Measurements from ENCODE around the gene TBC1D17.

TBC1D17 gene

DNA sequence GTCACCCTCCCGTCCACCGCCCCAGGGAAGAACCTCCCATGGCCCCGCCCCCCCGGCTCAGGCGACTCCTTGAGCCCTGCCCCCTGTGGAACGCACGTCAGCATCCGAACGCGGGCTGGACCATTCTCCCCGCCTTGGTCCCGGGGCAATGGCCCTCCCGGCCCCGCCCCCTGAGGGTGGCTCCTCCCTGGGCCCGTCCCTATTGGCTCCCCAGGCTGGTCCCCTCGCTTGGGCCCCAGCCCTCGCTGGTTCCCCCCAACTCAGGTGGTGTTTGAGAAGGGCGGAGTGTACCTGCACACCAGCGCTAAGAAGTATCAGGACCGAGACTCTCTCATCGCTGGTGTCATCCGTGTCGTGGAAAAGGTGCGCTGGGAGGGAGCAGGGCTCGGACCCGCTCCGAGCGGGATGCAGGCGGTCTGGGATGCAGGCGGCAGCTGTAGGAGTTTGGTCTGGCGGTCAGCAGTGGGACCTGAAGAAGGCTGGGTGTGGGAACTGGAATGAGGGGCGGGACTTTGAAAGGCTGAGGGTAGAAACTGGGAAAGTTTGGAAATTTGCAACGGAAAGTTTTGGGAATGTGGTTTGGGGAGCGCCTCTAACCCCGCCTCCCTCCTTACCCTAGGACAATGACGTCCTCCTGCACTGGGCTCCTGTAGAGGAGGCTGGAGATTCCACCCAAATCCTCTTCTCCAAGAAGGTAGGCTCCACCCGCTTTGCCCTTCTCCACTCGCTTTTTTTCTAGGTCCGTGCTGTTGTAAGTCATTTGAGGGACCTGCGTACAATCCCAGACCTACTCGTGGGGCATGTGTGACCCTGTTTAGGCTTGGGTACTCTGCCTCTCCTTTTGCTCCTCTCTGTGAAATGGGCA is 609 bp downstream of the TBC1D17 start:
- DNase-seq (ENCODE audit: low spot score), result peak; percentile 98

- DNase-seq (ENCODE audit: low spot score), result no peak
These were observed 1.2 kb downstream of the TBC1D17 start for GRCh38 chr19:49878744-49879070.

- no peak for DNase-seq (ENCODE audit: low spot score)
These were observed 1.9 kb downstream of the TBC1D17 start for GRCh38 chr19:49879243-49879963.

DNA sequence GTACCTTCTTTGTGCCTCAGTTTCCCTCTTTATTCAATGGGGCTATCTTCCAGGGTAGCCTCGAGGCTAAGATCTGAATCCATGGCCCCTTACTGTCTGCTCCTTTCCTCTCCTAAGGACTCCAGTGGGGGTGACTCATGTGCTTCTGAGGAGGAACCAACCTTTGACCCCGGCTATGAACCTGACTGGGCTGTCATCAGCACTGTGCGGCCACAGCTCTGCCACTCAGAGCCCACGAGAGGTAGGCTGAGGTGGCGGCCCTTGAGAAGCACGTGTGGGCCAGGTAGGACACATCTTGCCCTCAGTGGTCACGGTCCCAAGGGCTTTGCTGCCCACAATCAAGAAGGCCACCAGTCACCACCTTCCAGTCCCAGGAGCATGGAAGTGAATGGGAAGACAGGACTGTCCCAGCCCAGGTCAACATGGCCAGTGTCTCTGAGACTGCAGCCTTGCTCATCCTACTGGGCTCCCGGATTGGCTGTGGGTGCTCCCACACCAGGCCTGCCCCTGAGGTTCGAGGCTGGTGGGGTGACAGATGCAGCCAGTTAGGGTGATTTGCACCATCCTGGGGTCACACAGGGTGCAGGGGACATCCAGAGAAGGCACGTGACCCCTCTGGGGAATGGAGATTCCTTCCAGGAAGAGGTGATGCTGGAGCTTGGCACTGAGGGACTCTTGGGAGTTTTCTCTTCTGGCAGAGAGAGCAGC is 2.8 kb downstream of the TBC1D17 start:
- no peak for DNase-seq (ENCODE audit: low spot score)

DNA sequence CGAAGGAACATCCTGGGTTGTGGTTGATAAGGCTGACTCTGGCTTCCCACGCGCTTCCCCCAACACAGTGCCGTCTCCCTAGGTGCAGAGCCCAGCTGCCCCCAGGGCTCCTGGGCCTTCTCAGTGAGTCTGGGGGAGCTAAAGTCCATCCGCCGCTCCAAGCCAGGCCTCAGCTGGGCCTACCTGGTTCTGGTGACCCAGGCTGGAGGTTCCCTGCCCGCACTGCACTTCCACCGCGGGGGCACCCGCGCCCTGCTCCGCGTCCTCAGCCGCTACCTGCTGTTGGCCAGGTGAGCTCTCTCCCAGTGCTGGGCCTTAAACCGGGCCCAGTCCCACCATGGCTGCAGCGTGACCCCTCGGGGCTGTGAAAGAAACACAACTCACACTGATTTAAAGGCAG is 3.7 kb downstream of the TBC1D17 start:
- no peak for DNase-seq (ENCODE audit: low spot score)

DNA sequence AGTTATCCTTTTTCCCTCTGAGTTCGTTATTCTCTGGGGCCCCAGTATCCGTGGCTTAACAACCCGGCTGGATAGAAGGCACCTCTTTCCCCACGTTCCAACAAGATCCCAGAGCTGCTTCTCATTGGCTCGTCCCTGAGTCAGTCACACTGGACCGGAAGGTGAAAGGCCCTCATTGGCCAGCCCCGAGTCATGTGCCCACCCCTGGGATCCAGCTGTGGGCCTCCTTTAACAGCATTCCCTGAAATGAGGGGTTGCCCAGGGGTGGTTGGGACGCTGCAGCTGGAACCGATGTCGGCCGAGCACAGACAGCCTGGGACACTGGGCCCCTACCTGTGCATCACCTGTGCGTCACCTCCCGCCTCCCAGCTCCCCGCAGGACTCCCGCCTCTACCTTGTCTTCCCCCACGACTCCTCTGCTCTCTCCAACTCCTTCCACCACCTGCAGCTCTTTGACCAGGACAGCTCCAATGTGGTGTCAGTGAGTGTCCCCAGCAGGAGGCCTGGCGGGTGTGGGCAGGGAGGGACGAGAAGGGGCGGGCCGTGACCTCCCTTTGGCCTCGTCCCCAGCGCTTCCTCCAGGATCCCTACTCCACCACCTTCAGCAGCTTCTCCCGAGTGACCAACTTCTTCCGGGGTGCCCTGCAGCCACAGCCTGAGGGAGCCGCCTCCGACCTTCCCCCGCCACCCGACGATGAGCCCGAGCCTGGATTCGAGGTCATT is 4.3 kb downstream of the TBC1D17 start:
- no peak for DNase-seq (ENCODE audit: low spot score)

GRCh38 chr19:49882643-49883042 is 5.1 kb downstream of the TBC1D17 start:
- no peak for DNase-seq (ENCODE audit: low spot score)

- DNase-seq (ENCODE audit: low spot score), result no peak
These were observed 5.6 kb downstream of the TBC1D17 start for GRCh38 chr19:49883094-49883493.

GRCh38 chr19:49884109-49884508 is 6.6 kb downstream of the TBC1D17 start:
- no peak for DNase-seq (ENCODE audit: low spot score)

DNA sequence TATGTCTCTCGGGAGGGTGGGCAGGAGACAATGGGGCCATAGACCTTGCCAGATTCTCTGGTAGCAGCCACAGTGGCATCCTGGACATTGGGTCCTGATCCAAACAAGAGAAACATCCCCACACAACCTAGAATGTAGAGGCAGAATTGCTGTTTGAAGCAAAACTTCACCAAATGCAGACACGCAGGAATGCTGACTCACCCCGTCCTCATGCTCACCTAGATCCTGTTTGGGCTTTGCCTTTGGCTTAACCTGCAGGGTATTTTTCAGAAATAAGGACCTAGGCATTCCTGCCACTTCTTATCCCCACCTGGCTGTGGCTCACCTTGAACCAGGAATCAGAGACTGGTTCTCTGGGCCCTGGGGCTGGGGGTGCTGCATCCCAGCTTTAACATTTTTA is 7.3 kb downstream of the TBC1D17 start:
- DNase-seq (ENCODE audit: low spot score), result no peak

DNA sequence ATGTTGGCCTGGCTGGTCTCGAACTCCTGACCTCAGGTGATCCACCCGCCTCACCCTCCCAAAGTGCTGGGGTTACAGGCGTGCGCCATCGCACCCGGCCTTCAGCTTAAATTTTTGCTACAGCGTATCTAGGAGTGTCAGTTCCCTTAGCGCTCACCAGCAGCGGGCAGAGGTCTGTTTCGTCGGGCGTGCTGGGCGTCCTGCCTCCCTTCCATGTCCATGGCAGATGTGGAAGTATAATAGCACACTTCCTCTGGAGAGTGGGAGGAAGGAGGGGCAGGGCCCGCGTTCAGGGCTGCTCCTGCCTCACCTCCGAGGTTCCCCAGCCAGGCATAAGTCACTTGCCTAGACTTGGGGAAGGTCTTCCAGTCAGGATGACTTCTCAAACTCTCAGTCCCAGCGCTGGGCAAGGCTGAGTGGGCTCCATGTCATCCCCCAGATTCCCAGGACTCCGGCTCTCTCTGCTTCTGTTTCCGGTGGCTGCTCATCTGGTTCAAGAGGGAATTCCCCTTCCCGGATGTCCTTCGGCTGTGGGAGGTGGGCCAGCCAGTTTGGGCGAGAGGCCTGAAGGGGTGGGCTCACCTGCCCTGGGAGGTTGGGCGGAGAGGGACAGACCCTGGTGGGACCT is 9.6 kb downstream of the TBC1D17 start:
- DNase-seq (ENCODE audit: low spot score), result no peak

- DNase-seq (ENCODE audit: low spot score), result no peak
These were observed 10.4 kb downstream of the TBC1D17 start for GRCh38 chr19:49887665-49888509.

DNA sequence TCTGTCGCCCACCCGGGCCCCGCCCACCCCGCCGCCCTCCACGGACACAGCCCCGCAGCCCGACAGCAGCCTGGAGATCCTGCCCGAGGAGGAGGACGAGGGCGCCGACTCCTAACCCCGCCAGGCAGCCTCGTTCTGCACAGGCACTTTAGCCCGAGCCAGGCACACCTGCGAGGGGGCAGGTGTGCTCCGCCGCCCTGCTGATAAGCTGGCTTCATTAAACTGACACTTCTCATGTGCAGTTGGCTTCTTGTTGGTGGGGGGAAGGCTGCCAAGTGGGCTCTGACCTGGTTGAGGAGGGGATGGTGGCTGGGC is 11.0 kb downstream of the TBC1D17 start:
- DNase-seq (ENCODE audit: low spot score), result no peak

DNA sequence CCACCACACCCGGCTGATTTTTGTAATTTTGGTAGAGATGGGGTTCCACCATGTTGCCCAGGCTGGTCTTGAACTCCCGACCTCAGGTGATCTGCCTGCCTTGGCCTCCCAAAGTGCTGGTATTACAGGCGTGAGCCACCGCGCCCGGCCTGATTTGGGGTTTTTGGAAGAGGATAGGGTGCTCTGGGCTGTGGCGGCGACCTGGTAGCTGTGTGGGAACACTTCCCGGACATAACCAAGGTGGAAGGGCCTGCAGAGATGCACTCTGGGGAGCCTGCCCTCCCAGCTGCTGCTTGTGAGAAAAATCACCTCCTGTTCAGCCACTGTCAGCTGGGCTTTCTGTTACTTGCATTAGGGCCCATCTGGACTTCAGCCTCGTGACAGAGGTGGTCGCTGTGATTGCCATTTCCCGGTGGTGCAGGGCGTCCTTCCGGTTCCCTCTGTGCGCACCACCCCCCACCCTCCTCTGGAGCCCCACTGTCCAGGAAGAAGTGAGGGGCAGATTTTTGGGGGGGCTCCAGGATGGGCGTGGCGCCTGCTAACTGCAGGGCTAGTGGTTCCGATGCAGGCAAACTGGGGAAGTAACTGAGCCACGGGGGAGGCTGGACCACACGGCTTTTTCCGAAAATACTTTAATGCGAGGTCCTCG is 11.7 kb downstream of the TBC1D17 start:
- no peak for DNase-seq (ENCODE audit: low spot score)

DNA sequence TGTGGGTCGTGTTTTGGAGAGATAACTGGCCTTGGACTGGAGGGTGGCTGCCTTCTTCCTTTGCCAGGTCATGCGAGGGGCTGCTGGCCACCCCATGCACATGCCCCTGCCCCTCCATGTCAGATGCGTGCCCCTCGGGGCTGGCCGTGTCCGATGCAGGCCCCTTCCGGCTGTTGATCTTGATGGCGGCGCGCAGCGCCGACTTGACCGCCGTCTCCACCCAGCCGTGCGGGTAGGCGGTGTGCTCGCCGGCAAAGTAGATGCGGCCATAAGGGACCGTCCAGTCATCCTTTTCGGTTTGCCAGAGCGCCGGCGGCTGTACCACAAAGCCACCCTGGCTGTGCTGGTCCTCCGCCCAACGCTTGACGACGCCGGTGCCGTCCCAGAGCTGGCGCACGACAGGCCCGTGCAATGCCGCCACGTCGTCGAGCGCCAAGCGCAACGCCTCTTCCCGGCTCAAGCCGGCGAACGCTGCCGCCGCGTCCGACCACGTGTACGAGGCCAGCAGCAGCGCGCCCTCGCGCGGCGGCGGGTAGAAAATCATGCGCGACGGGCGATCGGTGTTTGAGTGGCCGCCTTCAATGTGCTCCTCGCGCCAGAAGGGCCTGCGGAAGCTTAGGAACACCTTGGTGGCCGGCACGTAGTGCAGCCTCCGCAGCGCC is 12.3 kb downstream of the TBC1D17 start:
- DNase-seq (ENCODE audit: low spot score), result no peak

DNA sequence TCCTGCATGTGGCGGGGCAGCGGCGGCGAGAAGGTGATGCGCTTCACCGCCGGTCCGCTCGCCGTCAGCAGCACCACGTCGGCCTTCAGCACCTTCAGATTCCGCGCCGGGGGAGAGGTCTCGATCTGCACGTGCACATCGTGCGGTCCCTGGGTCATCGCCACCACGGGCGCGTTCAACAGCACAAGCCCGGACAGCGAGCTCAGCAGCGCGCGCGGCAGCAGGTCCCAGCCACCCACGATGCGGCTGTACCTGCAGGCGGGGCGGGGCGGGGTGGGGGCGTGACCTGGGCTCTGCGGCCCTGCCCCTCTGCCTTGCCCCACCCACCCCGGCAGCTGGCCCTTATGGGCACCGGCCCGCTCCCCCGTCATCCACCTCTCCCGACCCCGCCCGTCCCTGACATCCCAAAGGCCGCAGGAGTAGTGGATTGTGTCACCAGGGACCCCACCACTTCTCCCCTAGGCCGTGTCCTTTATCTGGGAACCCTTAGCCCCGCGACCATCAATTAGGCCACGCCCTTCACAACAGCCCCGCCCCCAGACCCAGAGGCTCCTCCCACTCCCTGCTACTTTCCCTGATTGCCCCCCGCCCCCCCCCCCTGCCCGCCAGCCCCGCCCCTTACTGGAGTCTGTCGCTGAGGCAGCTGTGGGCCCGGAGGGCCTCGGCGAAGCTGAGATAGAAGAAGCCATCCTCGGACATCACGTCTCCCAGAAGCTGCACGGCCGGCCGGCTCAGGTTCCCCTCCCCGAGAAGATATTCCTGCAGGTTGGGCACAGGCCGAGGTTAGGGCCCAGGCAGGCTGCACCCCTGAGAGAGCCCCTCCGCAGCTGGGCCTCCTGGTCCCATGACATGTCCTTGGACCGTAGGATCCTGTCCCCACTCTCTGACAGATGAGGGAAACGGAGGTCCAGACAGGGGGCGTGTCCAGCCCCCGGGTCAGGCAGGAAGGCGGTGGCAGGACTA is 13.1 kb downstream of the TBC1D17 start:
- DNase-seq (ENCODE audit: low spot score), result no peak

DNA sequence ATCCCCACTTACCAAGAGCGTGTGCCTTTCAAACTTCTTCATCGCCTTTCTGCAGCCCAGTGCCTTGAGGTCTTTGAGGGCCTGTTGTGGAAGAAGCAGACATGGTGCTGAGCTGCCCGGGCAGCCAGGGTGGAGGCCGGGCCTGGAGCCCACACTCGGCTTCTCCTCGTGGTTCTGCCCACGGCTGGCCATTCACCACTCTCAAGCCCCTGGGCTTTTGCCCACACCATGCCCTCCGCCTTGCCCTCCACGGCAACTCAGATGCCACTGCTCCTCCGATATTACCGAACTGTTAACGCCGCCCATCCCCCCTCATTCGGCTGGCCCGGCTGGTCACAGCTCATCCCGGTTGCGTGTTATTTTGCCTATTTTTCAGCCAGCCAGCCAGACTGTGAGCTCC is 13.9 kb downstream of the TBC1D17 start:
- no peak for DNase-seq (ENCODE audit: low spot score)

- no peak for DNase-seq (ENCODE audit: low spot score)
These were observed 15.2 kb downstream of the TBC1D17 start for GRCh38 chr19:49892716-49893115.

Data from putamen (tissue), 1 donor.